Measurements from ENCODE around the gene SNX24.

Gene SNX24

GRCh38 chr5:122929980-122930379 is 84.6 kb downstream of the SNX24 start:
- no peak overlapping the region for H3K27ac ChIP-seq (ENCODE audit: extremely low read depth, low read depth, low read length)
- no peaks in the 10 kb centered on the region for H3K4me1 ChIP-seq (ENCODE audit: control insufficient read depth, insufficient read depth, low read length)
- CTCF ChIA-PET: no interaction called here
- TF ChIP-seq FEZF1 (tag by site-specific recombination; IDR thresholded peaks at IDR 0.05) (peak; percentile 40; the same call in 1 of the 2 replicates), ZNF521 (tag by site-specific recombination; IDR thresholded peaks at IDR 0.05) (no peak)
- H3K9me3 ChIP-seq (ENCODE audit: control insufficient read depth, insufficient read depth, low read depth, low read length): no peaks in the 10 kb centered on the region
- POLR2A ChIA-PET: no interaction called here
- H3K36me3 ChIP-seq (ENCODE audit: control insufficient read depth in 2 of 2, insufficient read depth in 1 of 2, low read length in 2 of 2): no peaks in the 10 kb centered on the region
- H3K4me3 ChIP-seq (ENCODE audit: low read depth, low read length): no peak overlapping the region

DNA sequence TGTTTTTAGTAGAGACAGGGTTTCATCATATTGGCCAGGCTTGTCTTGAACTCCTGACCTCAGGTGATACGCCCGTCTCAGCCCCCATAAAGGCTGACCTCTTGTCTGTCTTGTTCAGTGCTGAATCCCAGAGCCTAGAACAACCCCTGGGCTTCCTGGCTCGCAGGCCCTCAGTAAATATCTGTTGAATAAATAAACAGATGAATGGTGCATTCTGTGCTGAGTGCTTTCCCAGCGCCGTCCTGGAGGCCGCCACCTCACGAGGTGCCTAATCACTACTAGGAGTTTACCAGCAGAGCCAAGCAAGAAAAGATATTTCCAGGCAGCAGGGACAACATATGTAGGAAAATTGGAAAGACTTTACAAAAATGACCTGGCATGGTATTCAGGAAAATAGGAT is 88.5 kb downstream of the SNX24 start:
- H3K9me3 ChIP-seq (ENCODE audit: control insufficient read depth, insufficient read depth, low read depth, low read length): no peaks in the 10 kb centered on the region
- H3K4me3 ChIP-seq (ENCODE audit: low read depth, low read length): no peak overlapping the region
- H3K36me3 ChIP-seq (ENCODE audit: control insufficient read depth in 2 of 2, insufficient read depth in 1 of 2, low read length in 2 of 2): no peaks in the 10 kb centered on the region
- no peak overlapping the region for H3K27ac ChIP-seq (ENCODE audit: extremely low read depth, low read depth, low read length)
- POLR2A ChIA-PET: no interaction called here
- no peak for TF ChIP-seq ZNF580 (tag by site-specific recombination; IDR thresholded peaks at IDR 0.05)
- TF ChIP-seq PRDM1 (tag by site-specific recombination; IDR thresholded peaks at IDR 0.05): no peak
- no peak for TF ChIP-seq ZNF707 (tag by site-specific recombination; IDR thresholded peaks at IDR 0.05)
- TF ChIP-seq GLIS1 (tag by site-specific recombination; IDR thresholded peaks at IDR 0.05): 0 out of 2 replicates have a peak, but pooled peaks have one; percentile 11
- TF ChIP-seq KLF1 (tag by site-specific recombination; IDR thresholded peaks at IDR 0.05): peak; percentile 47; the same call in 1 of the 2 replicates
- no peak for TF ChIP-seq RBAK (tag by site-specific recombination; IDR thresholded peaks at IDR 0.05)
- peak; percentile 73 for TF ChIP-seq ZBTB8A (tag by site-specific recombination; IDR thresholded peaks at IDR 0.05)
- no peak for TF ChIP-seq GLI4 (tag by site-specific recombination; IDR thresholded peaks at IDR 0.05)
- H3K4me1 ChIP-seq (ENCODE audit: control insufficient read depth, insufficient read depth, low read length): no peaks in the 10 kb centered on the region
- CTCF ChIA-PET: no interaction called here

GRCh38 chr5:122936088-122936487 is 90.7 kb downstream of the SNX24 start:
- CTCF ChIA-PET: interaction anchor here (0.6 kb wide), 2 partner anchors 32 to 40 kb away, joined by 3 to 4 read pairs; no protein-coding TSS in a partner anchor
- Histone ChIP-seq H3K4me1 (ENCODE audit: control insufficient read depth, insufficient read depth, low read length) (no peaks in the 10 kb centered on the region), H3K9me3 (ENCODE audit: control insufficient read depth, insufficient read depth, low read depth, low read length) (no peaks in the 10 kb centered on the region), H3K4me3 (ENCODE audit: low read depth, low read length) (no peak overlapping the region), H3K36me3 (ENCODE audit: control insufficient read depth in 2 of 2, insufficient read depth in 1 of 2, low read length in 2 of 2) (no peaks in the 10 kb centered on the region), H3K27ac (ENCODE audit: extremely low read depth, low read depth, low read length) (no peak overlapping the region)
- TF ChIP-seq, protein P1, sequence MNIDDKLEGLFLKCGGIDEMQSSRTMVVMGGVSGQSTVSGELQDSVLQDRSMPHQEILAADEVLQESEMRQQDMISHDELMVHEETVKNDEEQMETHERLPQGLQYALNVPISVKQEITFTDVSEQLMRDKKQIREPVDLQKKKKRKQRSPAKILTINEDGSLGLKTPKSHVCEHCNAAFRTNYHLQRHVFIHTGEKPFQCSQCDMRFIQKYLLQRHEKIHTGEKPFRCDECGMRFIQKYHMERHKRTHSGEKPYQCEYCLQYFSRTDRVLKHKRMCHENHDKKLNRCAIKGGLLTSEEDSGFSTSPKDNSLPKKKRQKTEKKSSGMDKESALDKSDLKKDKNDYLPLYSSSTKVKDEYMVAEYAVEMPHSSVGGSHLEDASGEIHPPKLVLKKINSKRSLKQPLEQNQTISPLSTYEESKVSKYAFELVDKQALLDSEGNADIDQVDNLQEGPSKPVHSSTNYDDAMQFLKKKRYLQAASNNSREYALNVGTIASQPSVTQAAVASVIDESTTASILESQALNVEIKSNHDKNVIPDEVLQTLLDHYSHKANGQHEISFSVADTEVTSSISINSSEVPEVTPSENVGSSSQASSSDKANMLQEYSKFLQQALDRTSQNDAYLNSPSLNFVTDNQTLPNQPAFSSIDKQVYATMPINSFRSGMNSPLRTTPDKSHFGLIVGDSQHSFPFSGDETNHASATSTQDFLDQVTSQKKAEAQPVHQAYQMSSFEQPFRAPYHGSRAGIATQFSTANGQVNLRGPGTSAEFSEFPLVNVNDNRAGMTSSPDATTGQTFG (tag by site-specific recombination; IDR thresholded peaks at IDR 0.05; ENCODE audit: borderline replicate concordance): no peak
- no peak for TF ChIP-seq TRIM28 (IDR thresholded peaks at IDR 0.05; ENCODE audit: borderline replicate concordance, low read length)
- no peak for TF ChIP-seq OSR2 (tag by site-specific recombination; IDR thresholded peaks at IDR 0.05)
- TF ChIP-seq, protein P2, sequence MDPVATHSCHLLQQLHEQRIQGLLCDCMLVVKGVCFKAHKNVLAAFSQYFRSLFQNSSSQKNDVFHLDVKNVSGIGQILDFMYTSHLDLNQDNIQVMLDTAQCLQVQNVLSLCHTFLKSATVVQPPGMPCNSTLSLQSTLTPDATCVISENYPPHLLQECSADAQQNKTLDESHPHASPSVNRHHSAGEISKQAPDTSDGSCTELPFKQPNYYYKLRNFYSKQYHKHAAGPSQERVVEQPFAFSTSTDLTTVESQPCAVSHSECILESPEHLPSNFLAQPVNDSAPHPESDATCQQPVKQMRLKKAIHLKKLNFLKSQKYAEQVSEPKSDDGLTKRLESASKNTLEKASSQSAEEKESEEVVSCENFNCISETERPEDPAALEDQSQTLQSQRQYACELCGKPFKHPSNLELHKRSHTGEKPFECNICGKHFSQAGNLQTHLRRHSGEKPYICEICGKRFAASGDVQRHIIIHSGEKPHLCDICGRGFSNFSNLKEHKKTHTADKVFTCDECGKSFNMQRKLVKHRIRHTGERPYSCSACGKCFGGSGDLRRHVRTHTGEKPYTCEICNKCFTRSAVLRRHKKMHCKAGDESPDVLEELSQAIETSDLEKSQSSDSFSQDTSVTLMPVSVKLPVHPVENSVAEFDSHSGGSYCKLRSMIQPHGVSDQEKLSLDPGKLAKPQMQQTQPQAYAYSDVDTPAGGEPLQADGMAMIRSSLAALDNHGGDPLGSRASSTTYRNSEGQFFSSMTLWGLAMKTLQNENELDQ (tag by site-specific recombination; IDR thresholded peaks at IDR 0.05; ENCODE audit: low read depth): no peak
- TF ChIP-seq ZNF37A (tag by site-specific recombination; IDR thresholded peaks at IDR 0.05): no peak
- no peak for TF ChIP-seq YY2 (tag by site-specific recombination; IDR thresholded peaks at IDR 0.05)
- TF ChIP-seq ZNF624 (tag by site-specific recombination; IDR thresholded peaks at IDR 0.05): no peak
- no peak for TF ChIP-seq ZFP3 (tag by site-specific recombination; IDR thresholded peaks at IDR 0.05; ENCODE audit: low read depth)
- TF ChIP-seq ZNF341 (tag by site-specific recombination; IDR thresholded peaks at IDR 0.05; ENCODE audit: low read depth): no peak
- TF ChIP-seq ZNF621 (tag by site-specific recombination; IDR thresholded peaks at IDR 0.05): no peak
- TF ChIP-seq KLF7 (tag by site-specific recombination; IDR thresholded peaks at IDR 0.05; ENCODE audit: borderline replicate concordance): no peak
- no peak for TF ChIP-seq SETDB1 (IDR thresholded peaks at IDR 0.05; ENCODE audit: insufficient read length, low read length)
- TF ChIP-seq ZNF548 (tag by site-specific recombination; IDR thresholded peaks at IDR 0.05): no peak
- no peak for TF ChIP-seq PRDM4 (tag by site-specific recombination; IDR thresholded peaks at IDR 0.05)
- TF ChIP-seq GLI4 (tag by site-specific recombination; IDR thresholded peaks at IDR 0.05): no peak
- POLR2A ChIA-PET: no interaction called here

Data from HEK293 (cell line).